ENCODE results near the gene KDM4B. TPM values are rescaled to one million over a fixed set of nuclear protein-coding genes. Genes with fewer than 3 reads are reported as not detected.

Gene KDM4B
- total and polyA plus RNA-seq, 2 of the 8 experiments (the other 6 are each of a cell fraction or from before 2014, with no cell fraction given), result 12.0 to 31.9 TPM

- POLR2A ChIA-PET (ENCODE audit: partially characterized antibody), result no interaction called here
- peaks cover 0 to 31% of the 10 kb centered on the region in 2 experiments; a peak in 1 of 4 replicates for H3K79me2 ChIP-seq (ENCODE audit: control insufficient read depth in 1 of 2, insufficient read depth in 2 of 2, low read length in 2 of 2)
- WGBS, 2 experiments (ENCODE audit: extremely low coverage in 1 of 2, insufficient coverage in 1 of 2, insufficient read length in 1 of 2, insufficient replicate concordance in 2 of 2, low coverage in 1 of 2, low lambda C conversion rate in 2 of 2, missing lambda C conversion rate in 1 of 2), result 85% methylated on average over 5 of the region's 5 CpGs; no CpG with 5 or more reads in 1 of the 2 experiments
- no peak overlapping the region for H2AK5ac ChIP-seq (ENCODE audit: low read depth, low read length)
- no peaks in the 10 kb centered on the region; a peak in 1 of 7 replicates for H3K4me1 ChIP-seq (replicated peaks in 1 of 4; ENCODE audit: control insufficient read depth in 3 of 4, insufficient read depth in 4 of 4, low read length in 3 of 4)
- H2BK120ac ChIP-seq (replicated peaks; ENCODE audit: low read depth, low read length), result no peak overlapping the region
- H2BK5ac ChIP-seq (ENCODE audit: low read depth, low read length), result no peak overlapping the region
- no peak overlapping the region for H2BK12ac ChIP-seq (ENCODE audit: low read depth, low read length)
- peaks cover 4 to 8% of the 10 kb centered on the region in 2 experiments for H4K20me1 ChIP-seq (replicated peaks in 1 of 2; ENCODE audit: control insufficient read depth in 1 of 2, insufficient read depth in 2 of 2, low read length in 2 of 2)
- H2BK20ac ChIP-seq (ENCODE audit: low read length), result no peak overlapping the region
- no peak overlapping the region for H3K4me3 ChIP-seq (ENCODE audit: extremely low read depth in 1 of 4, insufficient read depth in 2 of 4, low read depth in 3 of 4, low read length in 4 of 4)
- no peak overlapping the region for H4K8ac ChIP-seq (ENCODE audit: extremely low read depth, insufficient read depth, low read length)
- no peak overlapping the region for H4K5ac ChIP-seq (ENCODE audit: insufficient read length, low read depth, low read length)
- H3K9ac ChIP-seq (replicated peaks in 1 of 4; ENCODE audit: extremely low read depth in 1 of 4, low read depth in 3 of 4, low read length in 3 of 4), result no peak overlapping the region
- no peak overlapping the region for H3K27ac ChIP-seq (ENCODE audit: low read depth, low read length)
- CTCF ChIA-PET (ENCODE audit: partially characterized antibody), result interaction anchor here (0.8 to 9.1 kb wide), 10 partner anchors 11 to 165 kb away, joined by 3 to 126 read pairs (median 4); no protein-coding TSS in a partner anchor
- no peak overlapping the region for H2AFZ ChIP-seq (ENCODE audit: low read length)
- H3K27me3 ChIP-seq (replicated peaks in 1 of 4; ENCODE audit: control insufficient read depth in 3 of 4, extremely low read depth in 1 of 4, insufficient read depth in 3 of 4, low read length in 3 of 4), result no peaks in the 10 kb centered on the region
- DNase-seq (ENCODE audit: low read depth in 1 of 2, low spot score in 2 of 2) (no peak), FAIRE-seq (no peak)
- no peak overlapping the region for H3K18ac ChIP-seq (ENCODE audit: extremely low read depth, low read length)
- H3K4ac ChIP-seq (replicated peaks; ENCODE audit: insufficient read length, low read depth, low read length), result no peak overlapping the region
- no peak overlapping the region for H2BK15ac ChIP-seq (ENCODE audit: low read length)
- no peak overlapping the region for H4K91ac ChIP-seq (replicated peaks; ENCODE audit: insufficient read length, low read length)
- H3K23ac ChIP-seq (ENCODE audit: insufficient read length), result no peak overlapping the region
- H3K56ac ChIP-seq (replicated peaks; ENCODE audit: insufficient read length, low read depth, low read length), result no peak overlapping the region
- peaks cover 23% of the 10 kb centered on the region for H3K79me1 ChIP-seq (ENCODE audit: low read depth, low read length)
- H3K4me2 ChIP-seq (ENCODE audit: insufficient read depth in 1 of 2, low read depth in 2 of 2, low read length in 2 of 2), result no peak overlapping the region
- H3K14ac ChIP-seq (ENCODE audit: insufficient read length), result no peak overlapping the region
- no peak for TF ChIP-seq SUZ12 (IDR thresholded peaks at IDR 0.05; ENCODE audit: low read length)
- no peak for TF ChIP-seq CBX5 (IDR thresholded peaks at IDR 0.05; ENCODE audit: low read depth, low read length)
- no peak for TF ChIP-seq MAX (IDR thresholded peaks at IDR 0.05)
- no peak for TF ChIP-seq SIRT6 (IDR thresholded peaks at IDR 0.05; ENCODE audit: low read length)
- no peak for TF ChIP-seq RAD21 (IDR thresholded peaks at IDR 0.05 in 1 of 2, conservative IDR thresholded peaks at IDR 0.05 in 1 of 2; ENCODE audit: low read depth in 2 of 2, low read length in 2 of 2)
- H3K36me3 ChIP-seq (ENCODE audit: control insufficient read depth in 2 of 4, insufficient read depth in 4 of 4, low read length in 3 of 4), result peaks cover 0 to 14% (median 7%) of the 10 kb centered on the region in 4 experiments; a peak in 5 of 8 replicates
- peaks cover 16% of the 10 kb centered on the region; the same call in 1 of the 2 replicates for H3K23me2 ChIP-seq (ENCODE audit: low read depth, low read length)
- H3K9me3 ChIP-seq (ENCODE audit: insufficient read depth in 2 of 2, low read depth in 1 of 2, low read length in 1 of 2), result peaks cover 0 to 10% of the 10 kb centered on the region in 2 experiments; a peak in 2 of 4 replicates
Measured at GRCh38 chr19:5017235-5017634, 48.3 kb downstream of the KDM4B start.
